Activated CD4-positive, alpha-beta T cell treated with anti-CD3 and anti-CD28 coated beads, Interleukin-2, amount 50 U/mL, for 4 hours (primary cell): ENCODE measurements around the gene BOC.

Experiments used
- DNase-seq, 2 experiments: peaks; one replicate each; pipeline ENCODE4 v3.0.0-alpha.2; 2020

The BOC gene

DNA sequence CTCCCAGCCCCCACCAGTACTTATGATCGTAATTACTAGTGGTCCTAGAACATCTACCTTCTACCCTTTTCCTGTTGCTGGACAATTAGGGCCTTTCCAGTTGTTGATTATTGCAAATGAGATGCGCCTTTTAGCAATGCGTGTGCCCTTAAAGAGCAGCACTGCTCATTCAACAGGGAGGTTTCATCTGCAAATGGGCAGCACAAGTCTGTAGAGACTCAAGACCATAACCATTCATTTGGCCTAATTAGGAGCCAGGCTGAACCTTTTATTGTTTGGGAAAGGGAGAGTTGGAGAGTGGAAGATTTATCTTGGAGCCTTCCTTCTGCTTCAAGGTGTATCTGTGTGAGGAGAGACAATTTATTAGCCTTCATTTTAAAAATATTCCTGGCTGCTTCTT, 42.3 kb downstream of the BOC start:
- no peak for DNase-seq

DNA sequence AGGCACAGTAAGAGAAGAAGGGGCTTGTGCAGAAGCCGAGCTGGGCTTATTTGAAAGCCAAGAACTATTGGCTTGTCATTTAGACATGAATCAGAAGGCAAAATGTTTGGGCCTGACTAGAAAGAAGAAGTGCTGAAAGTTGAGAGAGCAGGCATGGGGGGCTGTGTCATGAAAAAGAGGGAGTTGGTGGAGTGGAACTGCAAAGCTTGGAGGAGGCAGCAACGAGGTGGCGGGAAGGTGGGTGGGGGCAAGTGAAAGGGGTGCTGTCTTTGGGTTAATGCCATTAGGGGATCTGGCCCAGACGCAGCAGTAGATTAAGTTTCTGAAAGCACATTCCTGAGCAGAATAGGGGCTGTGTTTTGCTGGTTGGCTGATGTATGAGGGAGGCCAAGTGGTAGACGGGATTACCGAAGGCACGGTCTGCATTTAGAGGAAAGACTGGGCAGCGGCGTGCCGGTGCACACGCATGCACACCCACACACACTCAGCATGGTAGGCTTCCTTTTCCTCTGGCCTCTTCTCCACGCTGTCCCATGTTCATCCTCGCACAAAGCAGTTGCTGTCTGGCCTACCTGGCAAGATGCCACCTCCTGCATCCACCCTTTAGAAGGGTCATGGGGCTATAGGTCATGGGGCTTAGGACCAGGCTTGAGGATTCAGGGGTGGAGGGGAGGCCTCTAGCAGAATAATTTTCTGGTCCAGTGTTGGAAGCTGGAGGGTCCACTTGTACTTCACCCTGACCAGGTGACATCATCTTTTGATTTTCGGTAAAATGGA, 43.0 kb downstream of the BOC start:
- no peak for DNase-seq

GRCh38 chr3:113255100-113255853, 43.9 kb downstream of the BOC start:
- DNase-seq: no peak

- no peak for DNase-seq
Observed at GRCh38 chr3:113255854-113256615, 44.7 kb downstream of the BOC start.

DNA sequence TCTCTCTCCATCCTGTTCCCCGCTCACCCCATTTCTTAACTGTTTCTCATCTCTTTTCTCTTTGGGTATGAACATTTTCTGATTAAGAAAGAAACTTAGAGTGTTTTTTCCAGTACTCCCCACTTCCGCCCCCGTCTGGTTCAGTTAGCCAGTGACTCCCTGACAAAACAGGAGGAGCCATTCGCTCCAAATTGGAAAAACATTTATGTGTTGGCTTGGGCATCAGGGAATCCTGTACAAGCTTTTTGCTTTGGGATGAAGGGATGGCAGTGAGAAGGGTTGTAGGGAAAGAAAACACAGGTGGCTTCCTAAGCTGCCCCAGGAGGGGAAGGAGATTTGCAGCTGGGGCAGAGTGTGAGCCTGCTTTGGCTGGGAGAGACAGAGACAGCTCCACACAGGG, 47.0 kb downstream of the BOC start:
- no peak for DNase-seq

DNA sequence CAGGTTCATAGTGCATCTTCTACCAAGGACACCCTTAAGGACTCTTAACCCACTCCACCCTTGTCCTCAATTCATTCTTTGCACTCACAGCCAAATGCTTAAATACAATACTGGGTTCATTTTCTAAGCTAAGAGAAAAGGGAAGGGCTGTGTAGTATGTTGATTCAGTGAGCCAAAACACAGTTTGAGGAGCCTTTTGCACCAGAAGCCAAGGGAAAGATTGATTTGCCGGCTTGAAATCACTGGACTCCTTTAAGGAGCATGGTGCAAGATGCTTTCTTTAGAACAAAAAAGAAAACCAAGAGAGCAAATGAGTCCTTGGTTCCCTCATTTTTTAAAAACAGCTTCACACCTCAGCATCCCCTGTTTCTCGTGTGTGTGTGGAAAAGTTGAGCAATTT, 47.8 kb downstream of the BOC start:
- DNase-seq: no peak

DNA sequence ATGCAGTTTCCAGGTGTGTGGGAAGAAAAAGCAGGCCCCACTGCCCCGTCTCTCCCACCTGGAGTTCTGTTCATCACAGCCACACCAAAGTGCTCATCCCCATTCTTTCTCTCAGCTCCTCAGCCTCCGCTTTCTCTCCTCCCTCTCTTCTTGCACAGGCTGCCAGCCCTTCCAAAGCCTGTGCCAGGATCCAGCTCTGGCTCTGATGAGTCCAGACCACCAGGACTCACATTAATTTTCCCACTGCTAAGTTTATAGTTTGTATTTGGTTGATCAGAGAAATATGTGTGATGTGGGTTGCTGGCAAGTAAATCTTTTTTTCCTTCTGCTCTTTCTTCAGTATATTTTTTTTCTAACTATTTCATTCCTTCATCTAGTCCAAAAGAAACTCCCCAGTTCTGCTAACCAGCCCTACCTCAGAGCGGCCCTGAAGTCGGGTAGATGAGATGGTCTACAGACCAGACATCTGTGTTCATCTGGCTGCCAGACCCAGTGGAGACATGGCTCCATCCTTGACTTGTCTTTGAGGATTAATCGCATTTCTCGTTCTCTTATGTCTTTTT, 49.8 kb downstream of the BOC start:
- no peak for DNase-seq

GRCh38 chr3:113261626-113262303, 50.4 kb downstream of the BOC start:
- no peak for DNase-seq

DNA sequence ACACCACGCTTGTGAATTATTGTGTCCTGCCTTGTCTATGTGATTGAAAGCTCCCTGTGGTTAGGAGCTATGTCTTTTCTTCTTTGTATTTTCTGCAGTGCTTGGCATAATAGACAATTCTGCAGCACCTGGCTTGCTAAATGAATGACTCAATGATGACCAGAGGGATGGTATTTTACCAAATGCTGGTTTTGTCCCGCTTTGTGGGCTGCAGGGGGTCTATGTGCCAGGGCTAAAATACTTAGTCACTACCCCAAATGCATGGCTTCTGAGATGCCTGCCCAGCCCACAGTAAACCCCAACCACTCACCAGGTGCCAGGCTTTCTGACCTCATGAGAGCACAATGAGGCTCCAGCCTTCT, 50.9 kb downstream of the BOC start:
- DNase-seq: no peak

DNA sequence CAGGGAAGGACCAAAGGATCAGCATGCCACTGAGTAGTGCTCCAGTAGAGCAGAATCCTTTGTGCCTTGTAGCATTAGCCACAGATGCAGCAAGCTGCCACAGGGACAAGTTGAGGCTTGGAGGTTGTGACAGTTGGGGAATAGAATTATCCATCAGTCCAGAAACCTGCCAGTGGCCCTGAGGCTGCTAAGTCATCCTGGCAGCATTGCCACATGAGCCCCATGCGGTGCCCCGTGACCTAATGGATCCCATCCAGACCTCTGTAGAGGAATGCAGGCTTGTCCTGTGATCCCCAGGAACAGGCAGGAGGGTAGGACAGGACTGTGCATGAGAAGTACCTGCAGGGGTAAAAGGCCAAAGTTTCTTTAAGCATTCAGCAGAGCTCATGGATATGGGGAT, 51.7 kb downstream of the BOC start:
- no peak for DNase-seq

- DNase-seq: no peak
Observed at GRCh38 chr3:113263778-113264177, 52.4 kb downstream of the BOC start.

DNA sequence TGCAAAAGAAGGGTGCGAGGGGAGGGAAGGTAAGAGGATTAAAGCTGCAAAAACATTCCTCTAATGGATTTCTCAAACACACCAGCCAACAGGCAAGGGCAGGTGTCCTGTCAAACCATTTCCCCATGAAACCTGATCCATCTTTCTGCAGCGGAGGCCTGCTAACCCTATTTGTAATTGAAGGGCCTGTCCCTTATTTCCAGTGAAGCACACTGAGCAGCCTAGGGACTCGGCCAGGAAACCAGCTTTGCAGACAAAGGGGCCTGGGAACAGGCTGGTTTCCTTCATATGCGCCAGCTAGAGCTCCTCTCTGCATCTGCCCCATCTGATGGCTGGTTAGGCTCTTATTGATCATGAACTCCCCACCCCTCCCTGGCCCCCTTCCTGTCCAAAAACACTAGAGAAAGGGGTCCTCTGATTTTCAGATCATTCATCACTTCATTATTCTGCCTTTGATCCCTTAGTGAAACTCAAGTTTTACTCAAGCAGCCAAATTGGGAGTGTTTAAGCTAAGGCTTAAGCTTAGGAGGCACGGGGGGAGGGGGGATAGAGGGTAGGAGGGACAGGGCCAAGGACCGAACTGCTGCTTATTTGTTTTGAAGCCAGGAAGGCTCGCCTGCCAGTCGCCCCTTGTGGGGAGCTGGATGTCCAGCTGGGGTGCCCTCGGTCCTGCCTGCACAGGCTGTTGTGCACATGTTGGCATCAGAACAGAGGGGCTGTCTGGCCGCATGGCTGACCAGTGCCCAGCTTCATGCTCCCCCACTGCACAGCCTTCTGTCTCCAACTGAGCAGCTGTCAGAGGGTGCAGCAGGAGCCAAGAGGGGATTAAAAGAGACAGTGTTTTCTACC, 53.1 kb downstream of the BOC start:
- DNase-seq: no peak

DNA sequence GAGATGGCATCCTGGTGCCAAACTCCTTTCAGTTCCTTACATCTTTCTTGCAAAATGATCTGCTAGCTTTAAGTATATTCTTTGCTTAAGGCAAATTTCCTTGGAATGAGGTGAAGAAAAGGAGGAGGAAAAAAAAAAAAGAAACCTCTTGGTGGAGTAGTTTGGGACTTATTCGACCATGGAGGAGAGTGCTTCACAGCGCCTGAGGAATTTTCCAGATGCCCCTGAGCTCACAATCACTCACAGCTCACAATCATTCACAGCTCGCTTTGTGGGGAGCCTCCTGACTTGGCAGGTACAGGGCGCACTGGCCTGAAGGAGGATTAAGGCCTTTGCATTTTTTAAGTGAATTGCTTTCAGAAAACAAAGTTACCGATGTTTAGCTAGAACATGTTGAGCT, 53.9 kb downstream of the BOC start:
- DNase-seq: no peak

- DNase-seq: no peak
Observed at GRCh38 chr3:113266738-113267137, 55.4 kb downstream of the BOC start.

DNA sequence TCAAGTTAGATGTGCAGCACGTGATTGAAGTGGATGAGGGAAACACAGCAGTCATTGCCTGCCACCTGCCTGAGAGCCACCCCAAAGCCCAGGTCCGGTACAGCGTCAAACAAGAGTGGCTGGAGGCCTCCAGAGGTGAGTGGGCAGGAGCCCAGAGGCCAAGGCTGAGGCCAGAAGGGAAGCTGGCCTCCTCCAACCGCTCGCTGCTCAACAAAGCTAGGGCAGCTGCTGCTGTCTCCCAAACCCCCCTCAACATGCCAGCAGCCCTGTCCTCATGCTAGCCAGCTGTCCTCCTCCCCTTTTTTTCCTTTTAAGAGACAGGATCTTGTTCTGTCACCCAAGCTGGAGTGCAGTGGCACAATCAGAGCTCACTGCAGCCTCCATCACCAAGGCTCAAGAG, 57.0 kb downstream of the BOC start:
- DNase-seq: no peak

DNA sequence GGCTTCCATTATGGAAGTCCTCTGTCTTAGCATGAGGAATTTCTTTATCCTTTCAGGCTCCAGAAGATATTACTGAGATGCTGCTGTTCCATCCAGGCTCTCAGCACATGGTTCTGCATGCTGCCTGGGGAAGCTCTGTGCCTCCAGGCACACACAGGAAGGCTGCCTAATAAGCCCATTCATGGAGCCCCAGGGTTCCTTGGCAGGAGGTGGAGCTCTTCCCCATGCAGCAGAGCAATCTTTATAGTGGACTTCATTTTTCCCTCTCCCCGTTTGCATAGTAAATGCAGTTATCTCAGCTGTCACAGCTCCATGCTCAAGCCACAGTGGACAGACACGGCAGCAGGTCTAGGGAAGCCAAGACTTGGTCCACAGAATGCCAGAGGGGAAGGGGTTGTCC, 57.6 kb downstream of the BOC start:
- DNase-seq: no peak

DNA sequence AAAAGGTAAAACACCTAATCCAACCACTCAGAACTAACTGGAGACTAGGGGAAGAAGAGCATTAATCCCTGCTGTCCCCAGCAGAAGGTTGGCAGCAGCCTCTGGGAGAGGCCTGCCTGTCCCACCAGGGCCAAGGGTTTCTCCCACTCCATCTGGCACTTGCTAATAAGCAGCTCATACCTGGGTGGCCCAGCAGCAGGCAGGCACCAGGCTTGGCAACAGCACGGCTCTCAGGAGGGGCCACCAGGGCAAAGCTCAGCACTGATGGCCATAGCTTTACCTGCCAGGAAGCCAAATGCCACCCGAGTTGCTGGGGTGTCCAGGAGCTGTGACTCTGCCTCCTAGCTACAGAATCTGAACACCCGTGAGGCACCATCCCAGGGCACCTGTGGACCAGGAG, 58.3 kb downstream of the BOC start:
- DNase-seq: no peak

- no peak for DNase-seq
Observed at GRCh38 chr3:113270068-113270467, 58.7 kb downstream of the BOC start.

DNA sequence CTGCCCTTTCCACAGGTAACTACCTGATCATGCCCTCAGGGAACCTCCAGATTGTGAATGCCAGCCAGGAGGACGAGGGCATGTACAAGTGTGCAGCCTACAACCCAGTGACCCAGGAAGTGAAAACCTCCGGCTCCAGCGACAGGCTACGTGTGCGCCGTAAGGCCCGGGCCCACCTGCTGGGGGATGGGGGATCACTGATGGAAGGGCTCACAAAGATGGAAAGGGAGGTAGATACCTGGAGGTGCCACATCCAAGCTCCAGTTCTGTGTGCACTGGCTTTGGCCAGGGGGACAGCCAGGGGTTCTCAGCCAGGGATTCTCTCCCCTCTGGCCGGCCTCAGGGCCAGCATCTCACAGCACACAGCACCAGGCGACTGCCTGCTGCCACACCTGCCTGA, 59.4 kb downstream of the BOC start:
- DNase-seq: no peak

GRCh38 chr3:113271189-113271588, 59.8 kb downstream of the BOC start:
- DNase-seq: no peak

DNA sequence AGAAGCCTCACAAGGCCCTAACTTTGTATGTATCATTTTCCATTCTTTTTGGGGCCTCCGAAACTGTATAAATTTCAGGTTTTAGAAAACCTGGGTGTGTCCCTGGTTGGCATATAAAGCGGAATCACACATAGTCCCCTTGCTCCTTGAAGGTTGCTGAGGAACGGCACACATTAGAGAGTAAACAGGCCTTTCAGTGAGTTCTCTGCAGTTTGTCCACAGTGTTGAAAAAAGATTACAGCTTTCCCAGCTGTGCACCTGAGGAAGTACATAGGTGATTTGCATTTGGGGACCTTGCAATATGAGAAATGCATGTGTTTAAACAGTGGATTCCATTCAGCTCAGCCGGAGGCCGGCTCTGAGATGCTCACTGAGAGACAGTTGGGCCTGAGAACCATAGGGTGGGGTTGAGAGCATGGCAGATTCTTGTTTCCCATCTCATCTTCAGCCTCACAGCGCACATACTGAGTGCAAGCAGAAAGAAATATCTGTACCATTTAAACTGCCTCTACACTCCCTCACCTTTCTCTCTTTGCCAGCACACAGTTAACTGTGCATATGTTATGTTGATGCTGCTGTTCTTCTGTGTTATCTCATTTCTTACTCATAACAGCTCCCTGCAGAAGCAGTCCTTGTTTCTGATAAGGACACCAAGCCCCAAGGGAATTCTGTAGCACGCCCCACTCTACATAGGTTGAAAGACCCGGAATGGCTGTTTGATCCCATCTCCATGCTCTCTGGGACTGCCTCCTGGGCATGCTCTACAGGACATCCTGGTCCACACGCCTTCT, 60.4 kb downstream of the BOC start:
- DNase-seq: no peak
